Measurements from ENCODE around the gene RPIA.

DNA sequence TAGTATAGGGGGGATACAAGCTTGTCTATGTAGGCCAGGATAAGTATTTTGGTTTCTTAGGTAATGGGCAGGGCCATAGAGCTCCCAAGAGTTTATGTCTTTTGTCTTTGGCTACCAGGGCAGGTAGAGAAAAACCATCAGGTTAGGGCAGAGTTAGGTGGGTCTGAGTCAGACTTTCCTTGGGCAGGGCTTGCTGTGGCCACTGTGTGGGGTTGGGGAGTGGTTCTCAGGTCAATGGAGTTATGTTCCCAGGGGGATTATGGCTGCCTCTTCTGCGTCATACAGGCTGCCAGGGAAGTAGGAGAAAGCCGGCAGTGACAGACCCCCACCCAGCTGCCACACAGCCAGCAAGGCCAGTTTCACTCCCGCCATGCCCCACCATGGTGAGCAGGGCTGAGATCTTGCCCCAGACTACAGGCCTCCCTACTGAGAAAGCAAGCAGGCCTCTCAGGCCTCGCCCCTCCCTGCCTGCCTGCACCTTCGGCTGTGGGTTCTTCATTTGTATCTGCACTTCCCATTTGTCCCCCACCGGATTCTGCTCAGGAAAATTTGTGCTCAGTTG, 55.5 kb downstream of the RPIA start:
- TF ChIP-seq EZH2 (optimal IDR thresholded peaks at IDR 0.05; ENCODE audit: low read depth, low read length) (no peak), EZH2phosphoT487 (IDR thresholded peaks at IDR 0.05; ENCODE audit: low read length) (no peak)
- TF ChIP-seq, protein P1, sequence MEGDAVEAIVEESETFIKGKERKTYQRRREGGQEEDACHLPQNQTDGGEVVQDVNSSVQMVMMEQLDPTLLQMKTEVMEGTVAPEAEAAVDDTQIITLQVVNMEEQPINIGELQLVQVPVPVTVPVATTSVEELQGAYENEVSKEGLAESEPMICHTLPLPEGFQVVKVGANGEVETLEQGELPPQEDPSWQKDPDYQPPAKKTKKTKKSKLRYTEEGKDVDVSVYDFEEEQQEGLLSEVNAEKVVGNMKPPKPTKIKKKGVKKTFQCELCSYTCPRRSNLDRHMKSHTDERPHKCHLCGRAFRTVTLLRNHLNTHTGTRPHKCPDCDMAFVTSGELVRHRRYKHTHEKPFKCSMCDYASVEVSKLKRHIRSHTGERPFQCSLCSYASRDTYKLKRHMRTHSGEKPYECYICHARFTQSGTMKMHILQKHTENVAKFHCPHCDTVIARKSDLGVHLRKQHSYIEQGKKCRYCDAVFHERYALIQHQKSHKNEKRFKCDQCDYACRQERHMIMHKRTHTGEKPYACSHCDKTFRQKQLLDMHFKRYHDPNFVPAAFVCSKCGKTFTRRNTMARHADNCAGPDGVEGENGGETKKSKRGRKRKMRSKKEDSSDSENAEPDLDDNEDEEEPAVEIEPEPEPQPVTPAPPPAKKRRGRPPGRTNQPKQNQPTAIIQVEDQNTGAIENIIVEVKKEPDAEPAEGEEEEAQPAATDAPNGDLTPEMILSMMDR (IDR thresholded peaks at IDR 0.05; ENCODE audit: low read length): no peak

Data from MM.1S (cell line).